Measurements from ENCODE around the gene ZNF74. TPM values are rescaled to one million over a fixed set of nuclear protein-coding genes. Genes with fewer than 3 reads are reported as not detected.

Gene ZNF74
- total and polyA plus RNA-seq, 10 of the 15 experiments (the other 5 are each of a cell fraction or from before 2014, with no cell fraction given) = 0.37 to 9.3 (median 5.1) TPM

DNA sequence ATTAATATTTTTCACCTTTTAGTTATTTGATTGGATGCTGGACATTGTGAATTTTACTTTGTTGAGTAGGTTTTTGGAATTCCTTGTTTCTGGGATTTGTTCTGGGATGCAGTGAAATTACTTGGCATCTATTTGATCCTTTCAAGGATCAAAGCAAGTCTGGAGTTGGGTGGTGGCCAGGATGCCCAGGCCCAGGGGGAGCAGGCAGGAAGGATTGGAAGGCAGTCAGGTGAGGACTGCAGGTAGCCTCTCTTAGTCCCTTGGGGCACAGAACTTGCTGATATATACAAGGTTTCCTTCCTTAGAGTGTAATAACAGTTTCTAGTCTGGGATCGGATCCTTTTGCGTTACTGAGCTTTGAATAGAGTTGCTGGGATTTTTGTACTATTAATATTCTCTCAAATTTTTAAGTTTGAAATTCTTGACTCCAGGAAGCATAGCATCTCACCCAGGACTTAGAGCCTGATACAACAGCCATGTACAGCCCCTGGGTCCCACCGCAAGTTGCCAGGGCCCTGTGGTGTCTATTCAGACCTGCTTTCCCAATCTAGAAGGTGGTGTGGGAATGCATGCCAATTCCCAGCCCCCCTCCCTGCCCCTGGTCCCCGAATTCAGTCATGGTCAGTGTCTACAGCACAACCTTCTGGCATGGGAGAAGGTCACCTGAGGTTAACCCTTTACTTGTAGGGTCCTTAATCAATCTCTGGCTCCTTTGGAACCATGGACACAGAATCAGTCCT is 6.1 kb downstream of the ZNF74 start:
- Histone ChIP-seq H2AFZ (ENCODE audit: control insufficient read depth, low read depth, low read length) (no peak overlapping the region), H3K4me3 (no peak overlapping the region), H3K9ac (ENCODE audit: control insufficient read depth, insufficient read depth, low read length) (no peak overlapping the region), H3K27ac (ENCODE audit: control insufficient read depth, insufficient read depth) (no peak overlapping the region), H3K4me2 (ENCODE audit: control insufficient read depth, insufficient read depth) (no peak overlapping the region), H3K4me1 (ENCODE audit: control insufficient read depth, insufficient read depth, low read length) (peaks cover 7% of the 10 kb centered on the region), H3K9me3 (replicated peaks; ENCODE audit: control insufficient read depth, insufficient read depth, low read length) (no peaks in the 10 kb centered on the region), H3K79me2 (ENCODE audit: control insufficient read depth, insufficient read depth, low read length) (no peaks in the 10 kb centered on the region), H4K20me1 (ENCODE audit: control insufficient read depth, insufficient read depth) (no peaks in the 10 kb centered on the region), H3K27me3 (replicated peaks in 1 of 2; ENCODE audit: control insufficient read depth in 2 of 2, insufficient read depth in 2 of 2, low read length in 1 of 2) (no peaks in the 10 kb centered on the region; a peak in 1 of 4 replicates), H3K36me3 (ENCODE audit: control insufficient read depth in 2 of 2, insufficient read depth in 2 of 2, low read length in 1 of 2) (no peaks in the 10 kb centered on the region)
- ChIA-PET RAD21 (ENCODE audit: unreplicated experiment) (no interaction called here), CTCF (interaction anchor here (1.0 to 1.1 kb wide), 2 partner anchors 18 to 95 kb away, joined by 3 to 5 read pairs; no protein-coding TSS in a partner anchor), SMC1A (ENCODE audit: uncharacterized antibody, unreplicated experiment) (no interaction called here), POLR2A (interaction anchor here (1.2 kb wide), 1 partner anchor 8 kb away, joined by 5 read pairs; no protein-coding TSS in a partner anchor)
- 87% methylated on average over 4 of the region's 4 CpGs for WGBS (ENCODE audit: insufficient coverage, insufficient replicate concordance, low lambda C conversion rate, missing lambda C conversion rate)
- ATAC-seq (no peak), FAIRE-seq (no peak), DNase-seq (ENCODE audit: low read depth, low spot score) (no peak)
- in situ Hi-C loops (cut with MboI) = no loop called here
- BruUV-seq (replicated peaks) = no TSS peak
- intact Hi-C loops (cut with micrococcal nuclease; ENCODE audit: unreplicated experiment) = no loop called here
- no peak for TF ChIP-seq ZNF217 (IDR thresholded peaks at IDR 0.05)
- TF ChIP-seq TCF12 (IDR thresholded peaks at IDR 0.05; ENCODE audit: low read depth, low read length) = no peak
- no peak for TF ChIP-seq FOS (IDR thresholded peaks at IDR 0.05; ENCODE audit: borderline replicate concordance, extremely low read depth, insufficient read length)
- TF ChIP-seq SIX5 (IDR thresholded peaks at IDR 0.05; ENCODE audit: low read depth, low read length, severe bottlenecking) = no peak
- TF ChIP-seq, protein P1, sequence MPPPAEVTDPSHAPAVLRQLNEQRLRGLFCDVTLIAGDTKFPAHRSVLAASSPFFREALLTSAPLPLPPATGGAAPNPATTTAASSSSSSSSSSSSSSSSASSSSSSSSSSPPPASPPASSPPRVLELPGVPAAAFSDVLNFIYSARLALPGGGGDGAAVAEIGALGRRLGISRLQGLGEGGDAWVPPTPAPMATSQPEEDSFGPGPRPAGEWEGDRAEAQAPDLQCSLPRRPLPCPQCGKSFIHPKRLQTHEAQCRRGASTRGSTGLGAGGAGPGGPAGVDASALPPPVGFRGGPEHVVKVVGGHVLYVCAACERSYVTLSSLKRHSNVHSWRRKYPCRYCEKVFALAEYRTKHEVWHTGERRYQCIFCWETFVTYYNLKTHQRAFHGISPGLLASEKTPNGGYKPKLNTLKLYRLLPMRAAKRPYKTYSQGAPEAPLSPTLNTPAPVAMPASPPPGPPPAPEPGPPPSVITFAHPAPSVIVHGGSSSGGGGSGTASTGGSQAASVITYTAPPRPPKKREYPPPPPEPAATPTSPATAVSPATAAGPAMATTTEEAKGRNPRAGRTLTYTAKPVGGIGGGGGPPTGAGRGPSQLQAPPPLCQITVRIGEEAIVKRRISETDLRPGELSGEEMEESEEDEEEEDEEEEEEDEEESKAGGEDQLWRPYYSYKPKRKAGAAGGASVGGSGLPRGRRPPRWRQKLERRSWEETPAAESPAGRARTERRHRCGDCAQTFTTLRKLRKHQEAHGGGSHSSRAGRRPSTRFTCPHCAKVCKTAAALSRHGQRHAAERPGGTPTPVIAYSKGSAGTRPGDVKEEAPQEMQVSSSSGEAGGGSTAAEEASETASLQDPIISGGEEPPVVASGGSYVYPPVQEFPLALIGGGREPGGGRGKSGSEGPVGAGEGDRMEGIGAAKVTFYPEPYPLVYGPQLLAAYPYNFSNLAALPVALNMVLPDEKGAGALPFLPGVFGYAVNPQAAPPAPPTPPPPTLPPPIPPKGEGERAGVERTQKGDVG (CRISPR knock-in tag; IDR thresholded peaks at IDR 0.05) = no peak
- no peak for TF ChIP-seq RB1 (IDR thresholded peaks at IDR 0.05; ENCODE audit: borderline replicate concordance)
- no peak for TF ChIP-seq PAX5 (IDR thresholded peaks at IDR 0.05; ENCODE audit: borderline replicate concordance, low read depth, low read length)
- no peak for TF ChIP-seq POLR2AphosphoS2 (IDR thresholded peaks at IDR 0.05; ENCODE audit: low read depth, low read length)
- no peak for TF ChIP-seq KAT2A (conservative IDR thresholded peaks at IDR 0.05; ENCODE audit: control insufficient read depth, low read depth, low read length)
- TF ChIP-seq, protein P2, sequence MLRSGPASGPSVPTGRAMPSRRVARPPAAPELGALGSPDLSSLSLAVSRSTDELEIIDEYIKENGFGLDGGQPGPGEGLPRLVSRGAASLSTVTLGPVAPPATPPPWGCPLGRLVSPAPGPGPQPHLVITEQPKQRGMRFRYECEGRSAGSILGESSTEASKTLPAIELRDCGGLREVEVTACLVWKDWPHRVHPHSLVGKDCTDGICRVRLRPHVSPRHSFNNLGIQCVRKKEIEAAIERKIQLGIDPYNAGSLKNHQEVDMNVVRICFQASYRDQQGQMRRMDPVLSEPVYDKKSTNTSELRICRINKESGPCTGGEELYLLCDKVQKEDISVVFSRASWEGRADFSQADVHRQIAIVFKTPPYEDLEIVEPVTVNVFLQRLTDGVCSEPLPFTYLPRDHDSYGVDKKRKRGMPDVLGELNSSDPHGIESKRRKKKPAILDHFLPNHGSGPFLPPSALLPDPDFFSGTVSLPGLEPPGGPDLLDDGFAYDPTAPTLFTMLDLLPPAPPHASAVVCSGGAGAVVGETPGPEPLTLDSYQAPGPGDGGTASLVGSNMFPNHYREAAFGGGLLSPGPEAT (IDR thresholded peaks at IDR 0.05; ENCODE audit: low read depth) = no peak
- TF ChIP-seq SUZ12 (IDR thresholded peaks at IDR 0.05; ENCODE audit: unreplicated experiment) = no peak
- TF ChIP-seq ZZZ3 (IDR thresholded peaks at IDR 0.05; ENCODE audit: control insufficient read depth, insufficient read length, low read depth) = no peak
- no peak for TF ChIP-seq CEBPB (IDR thresholded peaks at IDR 0.05; ENCODE audit: borderline replicate concordance in 1 of 2, low read depth in 2 of 2, low read length in 2 of 2)
- TF ChIP-seq BACH1 (IDR thresholded peaks at IDR 0.05; ENCODE audit: borderline replicate concordance) = no peak
- no peak for TF ChIP-seq EGR1 (IDR thresholded peaks at IDR 0.05; ENCODE audit: borderline replicate concordance in 1 of 2, low read depth in 2 of 2, low read length in 2 of 2)
